Bronchial epithelial cell (primary cell): ENCODE measurements around the gene RASL11A. TPM values are rescaled to one million over a fixed set of nuclear protein-coding genes. Genes with fewer than 3 reads are reported as not detected.
"Not testable (repeated sequence)": the region's sequence is repeated elsewhere in the genome, so short reads cannot be mapped to it uniquely, and the experiment has no call there.

Experiments
- DNase-seq: peaks from one replicate; pipeline ENCODE4 v3.0.0-alpha.2; 2010; ENCODE audit warnings: low read depth
- FAIRE-seq: peaks from 2 replicates; lab custom pipeline; 2011; peaks lifted over from hg19 to GRCh38; lab: Jason Lieb, UNC
- H3K27me3 ChIP-seq: 2 replicates; pipeline ENCODE4 v1.5.1; 2011; ENCODE audit warnings: low read length; ENCODE audit not compliant: control insufficient read depth, insufficient read depth
- H3K36me3 ChIP-seq: 2 replicates; pipeline ENCODE4 v1.5.1; 2011; ENCODE audit warnings: low read length; ENCODE audit not compliant: control insufficient read depth, insufficient read depth
- H3K4me3 ChIP-seq: 2 replicates; pipeline ENCODE4 v1.5.1; 2011; ENCODE audit warnings: mild to moderate bottlenecking, low read depth, low read length, control low read depth
- CTCF ChIP-seq: IDR thresholded peaks from 2 replicates; pipeline ENCODE4 v1.5.1; 2011; ENCODE audit warnings: mild to moderate bottlenecking, moderate library complexity, low read length, control low read depth, inconsistent platforms; ENCODE audit not compliant: insufficient read depth, severe bottlenecking
- total RNA-seq: library from RNA; depleted of rRNA; stranded (reverse); fragments of >200 nt; gene quantifications from 2 replicates; pipeline ENCODE4 v1.2.1, GENCODE V29; 2014

RASL11A gene
- total RNA-seq, 1 donor from 2014 or later, result 1.1 TPM

DNA sequence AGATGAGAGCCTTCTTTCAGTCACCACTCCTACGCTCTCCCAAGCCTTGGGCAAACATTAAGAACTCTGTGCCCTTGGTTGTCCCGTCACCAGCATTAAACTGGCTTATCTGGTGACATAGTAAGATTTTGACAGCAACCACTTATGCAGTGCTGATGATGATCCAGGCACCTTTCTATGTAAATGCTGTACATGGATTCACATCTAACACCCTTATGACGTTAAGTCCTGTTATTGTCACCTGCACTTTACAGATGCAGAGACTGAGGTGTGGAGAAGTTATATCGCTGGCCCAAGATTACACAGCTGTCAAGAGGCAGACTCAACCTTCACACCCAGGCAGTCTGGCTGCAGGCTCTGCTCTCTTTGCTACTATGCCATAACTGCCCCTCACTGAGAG, 25.0 kb downstream of the RASL11A start:
- no peak for TF ChIP-seq CTCF
- DNase-seq, result no peak
- H3K27me3 ChIP-seq, result peaks cover 2% of the 10 kb centered on the region
- peak; percentile 7 for FAIRE-seq
- no peak overlapping the region for H3K4me3 ChIP-seq
- no peaks in the 10 kb centered on the region for H3K36me3 ChIP-seq

DNA sequence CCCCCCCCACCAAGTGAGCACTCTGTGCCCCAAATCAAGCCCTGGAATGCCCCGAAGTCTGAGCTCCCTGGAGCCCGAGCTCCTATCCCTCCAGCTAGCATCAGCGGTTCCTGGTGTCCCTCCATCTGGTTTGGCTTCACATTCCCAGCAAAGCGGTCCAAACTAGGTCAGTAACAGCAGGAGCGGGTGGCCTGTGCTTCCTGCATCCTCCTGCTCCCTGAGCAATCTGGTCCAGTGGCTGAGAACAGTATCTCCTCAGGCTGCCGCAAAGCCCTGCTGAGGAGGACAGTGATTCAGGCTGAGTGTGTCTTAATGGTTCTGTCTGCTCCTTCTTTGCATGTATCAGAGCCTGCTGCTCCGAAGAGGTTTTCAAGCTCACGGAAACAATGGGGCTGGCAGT, 25.9 kb downstream of the RASL11A start:
- TF ChIP-seq CTCF, result no peak
- Histone ChIP-seq H3K27me3 (peaks cover 2% of the 10 kb centered on the region), H3K4me3 (no peak overlapping the region), H3K36me3 (no peaks in the 10 kb centered on the region)
- DNase-seq, result no peak
- FAIRE-seq, result no peak

GRCh38 chr13:27298849-27299248, 28.2 kb downstream of the RASL11A start:
- Histone ChIP-seq H3K27me3 (peaks cover 2% of the 10 kb centered on the region), H3K36me3 (no peaks in the 10 kb centered on the region), H3K4me3 (no peak overlapping the region)
- no peak for TF ChIP-seq CTCF
- DNase-seq (no peak), FAIRE-seq (no peak)

- not testable (repeated sequence) for FAIRE-seq, DNase-seq
These were observed 29.8 kb downstream of the RASL11A start for GRCh38 chr13:27300406-27300805.

DNA sequence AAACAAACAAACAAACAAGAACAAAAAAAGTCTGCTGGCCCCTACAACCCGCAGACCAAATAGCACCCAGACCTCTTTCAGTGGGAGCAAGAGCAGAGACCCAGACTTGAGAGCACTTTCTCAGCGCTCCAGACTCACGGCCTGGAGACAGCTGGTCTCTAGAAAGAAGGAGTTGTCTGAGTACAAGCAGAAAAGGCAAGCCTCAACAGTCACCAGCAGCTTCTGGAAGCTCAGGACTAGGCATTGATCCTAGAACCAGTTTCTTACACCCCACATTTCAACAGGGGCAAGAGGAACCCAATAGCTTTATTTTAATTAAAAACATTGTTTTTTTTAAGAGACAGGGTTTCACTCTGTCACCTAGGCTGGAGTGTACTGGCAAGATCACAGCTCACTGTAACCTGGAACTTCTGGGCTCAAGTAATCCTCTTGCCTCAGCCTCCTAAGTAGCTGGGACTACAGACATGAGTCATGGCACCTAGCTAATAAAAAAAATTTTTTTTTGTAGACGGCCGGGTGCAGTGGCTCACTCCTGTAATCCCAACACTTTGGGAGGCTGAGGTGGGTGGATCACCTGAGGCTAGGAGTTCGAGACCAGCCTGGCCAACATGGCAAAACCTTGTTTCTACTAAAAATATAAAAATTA, 30.4 kb downstream of the RASL11A start:
- Histone ChIP-seq H3K4me3 (no peak overlapping the region), H3K36me3 (no peaks in the 10 kb centered on the region), H3K27me3 (no peaks in the 10 kb centered on the region)
- no peak for DNase-seq
- TF ChIP-seq CTCF, result no peak
- FAIRE-seq, result no peak

More at GRCh38 chr13:27300406-27300805, 29.8 kb downstream of the RASL11A start:
- not testable (repeated sequence) for H3K4me3 ChIP-seq, H3K27me3 ChIP-seq, H3K36me3 ChIP-seq

DNA sequence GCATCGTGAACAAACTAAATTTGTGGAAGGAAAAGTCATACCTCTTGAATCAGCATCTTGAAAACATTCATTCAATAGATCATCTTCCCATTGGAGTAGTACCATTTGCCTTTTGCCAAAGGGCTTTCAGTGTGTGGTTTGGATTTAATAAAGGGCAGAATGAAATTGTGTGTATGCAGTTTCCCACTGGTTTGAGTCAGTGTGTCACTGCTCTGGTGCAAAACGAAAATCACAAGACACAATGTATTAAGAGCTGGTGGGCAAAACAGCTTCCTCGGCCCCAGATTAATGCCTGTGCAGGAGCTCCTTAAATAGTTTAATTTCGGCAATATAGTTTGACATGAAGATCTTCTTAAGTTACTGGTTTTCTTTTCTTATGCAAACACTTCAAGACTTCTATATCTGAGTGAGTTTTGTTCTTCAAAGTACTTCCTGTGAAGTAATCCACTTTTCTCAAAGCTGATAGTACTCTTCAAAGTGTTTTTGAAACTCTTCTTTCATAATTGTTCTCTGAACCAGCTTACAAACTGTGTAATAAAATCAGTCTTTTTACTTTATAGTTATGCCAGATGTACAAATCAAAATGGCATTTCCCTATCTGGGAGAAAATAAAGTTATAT, 32.1 kb downstream of the RASL11A start:
- H3K36me3 ChIP-seq, result no peaks in the 10 kb centered on the region
- TF ChIP-seq CTCF, result no peak
- no peak for DNase-seq
- no peak overlapping the region for H3K4me3 ChIP-seq
- no peak for FAIRE-seq
- no peaks in the 10 kb centered on the region for H3K27me3 ChIP-seq
